OCI-LY7 (cell line): Measurements from ENCODE around the gene SLC25A46. TPM values are rescaled to one million over a fixed set of nuclear protein-coding genes. Genes with fewer than 3 reads are reported as not detected.
A peak's percentile ranks its signal among the peaks of the same experiment; 100 is the strongest.

Experiments
- BruUV-seq: library from RNA; stranded (reverse); fragments of 400-500 nt; replicated peaks from 2 replicates; lab custom pipeline; 2021; lab: Mats Ljungman, UMichigan
- CTCF ChIA-PET: fragments of 300-600 bp; sonication (Branson Sonifier 250); formaldehyde crosslinking; loops from one replicate; lab custom pipeline; 2022; ENCODE audit warnings: antibody characterized with exemption; ENCODE audit not compliant: unreplicated experiment; lab: Charles Lee
- POLR2A ChIA-PET: fragments of 300-600 bp; sonication (Branson Sonifier 250); formaldehyde crosslinking; loops from one replicate; lab custom pipeline; 2022; ENCODE audit warnings: antibody characterized with exemption; lab: Charles Lee
- DNase-seq: peaks from one replicate; pipeline ENCODE4 v3.0.0-alpha.2; 2015; ENCODE audit warnings: low spot score
- H2AFZ ChIP-seq: fragments of 200-600 bp; sonication (generic), shearing (Covaris generic); 2 replicates; pipeline ENCODE4 v1.6.1; 2014; ENCODE audit warnings: mild to moderate bottlenecking, antibody characterized with exemption, low read length, moderate library complexity
- H3K27ac ChIP-seq: fragments of 200-600 bp; sonication (generic); 2 replicates; pipeline ENCODE4 v1.5.1; 2014; ENCODE audit warnings: mixed run types, low read depth, mild to moderate bottlenecking, moderate library complexity, low read length, inconsistent platforms; ENCODE audit not compliant: poor library complexity, severe bottlenecking
- H3K36me3 ChIP-seq: fragments of 200-600 bp; sonication (generic); 2 replicates; pipeline ENCODE4 v1.6.1; 2014; ENCODE audit warnings: mild to moderate bottlenecking, antibody characterized with exemption, low read length, moderate library complexity, mixed read lengths; ENCODE audit not compliant: insufficient read depth
- H3K4me1 ChIP-seq: fragments of 200-600 bp; sonication (generic); 2 replicates; pipeline ENCODE4 v1.5.1; 2014; ENCODE audit warnings: mild to moderate bottlenecking, low read length; ENCODE audit not compliant: insufficient read depth, poor library complexity, severe bottlenecking
- H3K4me2 ChIP-seq: fragments of 200-600 bp; sonication (generic); 2 replicates; pipeline ENCODE4 v1.6.1; 2014; ENCODE audit warnings: mild to moderate bottlenecking, low read length
- H3K4me3 ChIP-seq: fragments of 200-600 bp; sonication (generic); 2 replicates; pipeline ENCODE4 v1.5.1; 2014; ENCODE audit warnings: mild to moderate bottlenecking, low read depth, low read length; ENCODE audit not compliant: poor library complexity, severe bottlenecking
- H3K79me2 ChIP-seq: fragments of 200-600 bp; sonication (generic); 2 replicates; pipeline ENCODE4 v1.6.1; 2016; ENCODE audit warnings: low read depth, mild to moderate bottlenecking, low read length, moderate library complexity, mixed read lengths; ENCODE audit not compliant: insufficient read depth
- H3K9me2 ChIP-seq: fragments of 200-600 bp; sonication (generic); 2 replicates; pipeline ENCODE4 v1.6.1; 2016; ENCODE audit warnings: mild to moderate bottlenecking, low read length, mixed read lengths; ENCODE audit not compliant: insufficient read depth
- H3K9me3 ChIP-seq: fragments of 200-600 bp; sonication (generic); 2 replicates; pipeline ENCODE4 v1.6.1; 2014; ENCODE audit warnings: mild to moderate bottlenecking, mixed run types, low read length, mixed read lengths
- H4K20me1 ChIP-seq: fragments of 200-600 bp; sonication (generic); 2 replicates; pipeline ENCODE4 v1.6.1; 2014; ENCODE audit warnings: mild to moderate bottlenecking, antibody characterized with exemption, low read length, moderate library complexity, mixed read lengths; ENCODE audit not compliant: insufficient read depth
- EZH2phosphoT487 ChIP-seq: fragments of 200-600 bp; sonication (generic); IDR thresholded peaks from 2 replicates; pipeline ENCODE4 v1.6.1; 2018; ENCODE audit warnings: low read depth, borderline replicate concordance, mild to moderate bottlenecking, mixed run types, antibody characterized with exemption, low read length, moderate library complexity, mixed read lengths
- intact Hi-C: fragments of 100-400 bp; cut with micrococcal nuclease; formaldehyde crosslinking; loops from one replicate; pipeline ENCODE4 v1.10.0; 2022; ENCODE audit not compliant: unreplicated experiment
- total RNA-seq, 2 experiments: library from RNA; depleted of rRNA in 1 of 2; stranded (reverse); fragments of >200 nt in 1 of 2; shearing (Covaris generic) in 1 of 2; gene quantifications; 2 replicates each; pipeline ENCODE4 v1.2.3, GENCODE V29; 2014 to 2022
- TF ChIP-seq, protein P1 (sequence below): fragments of 200-600 bp; sonication (generic); conservative IDR thresholded peaks from 2 replicates; pipeline ENCODE4 v1.5.1; 2014; ENCODE audit warnings: mild to moderate bottlenecking, antibody characterized with exemption, low read length, moderate library complexity, mixed read lengths

Gene SLC25A46
- total RNA-seq, 2 experiments from 2014 or later = 37.8 to 49.2 TPM

DNA sequence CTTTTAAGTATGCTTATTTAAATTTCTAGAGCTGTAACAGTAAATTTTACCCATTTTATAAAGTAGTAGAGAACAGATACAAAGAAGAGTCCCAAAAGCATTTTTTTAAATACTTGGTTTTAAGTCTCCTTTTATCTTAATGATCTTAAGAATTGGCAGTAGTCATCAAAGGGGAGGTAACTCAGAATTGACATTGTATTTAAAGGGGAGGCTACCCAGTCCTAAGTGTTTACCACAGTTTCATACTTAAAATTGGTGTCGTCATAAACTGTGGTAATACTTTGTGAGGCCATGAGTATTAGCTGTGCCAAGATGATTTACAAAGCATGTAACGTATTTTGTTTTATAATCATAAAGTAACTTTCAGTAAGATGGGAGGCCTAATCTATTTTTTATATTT lies 14.8 kb downstream of the SLC25A46 start:
- Histone ChIP-seq H2AFZ (no peak overlapping the region), H3K9me2 (no peaks in the 10 kb centered on the region), H3K36me3 (peaks cover 85% of the 10 kb centered on the region), H3K27ac (no peak overlapping the region), H3K9me3 (no peaks in the 10 kb centered on the region), H4K20me1 (no peaks in the 10 kb centered on the region), H3K79me2 (no peaks in the 10 kb centered on the region), H3K4me2 (no peak overlapping the region), H3K4me3 (no peak overlapping the region), H3K4me1 (peaks cover 7% of the 10 kb centered on the region)
- BruUV-seq = no TSS peak
- TF ChIP-seq, protein P1, sequence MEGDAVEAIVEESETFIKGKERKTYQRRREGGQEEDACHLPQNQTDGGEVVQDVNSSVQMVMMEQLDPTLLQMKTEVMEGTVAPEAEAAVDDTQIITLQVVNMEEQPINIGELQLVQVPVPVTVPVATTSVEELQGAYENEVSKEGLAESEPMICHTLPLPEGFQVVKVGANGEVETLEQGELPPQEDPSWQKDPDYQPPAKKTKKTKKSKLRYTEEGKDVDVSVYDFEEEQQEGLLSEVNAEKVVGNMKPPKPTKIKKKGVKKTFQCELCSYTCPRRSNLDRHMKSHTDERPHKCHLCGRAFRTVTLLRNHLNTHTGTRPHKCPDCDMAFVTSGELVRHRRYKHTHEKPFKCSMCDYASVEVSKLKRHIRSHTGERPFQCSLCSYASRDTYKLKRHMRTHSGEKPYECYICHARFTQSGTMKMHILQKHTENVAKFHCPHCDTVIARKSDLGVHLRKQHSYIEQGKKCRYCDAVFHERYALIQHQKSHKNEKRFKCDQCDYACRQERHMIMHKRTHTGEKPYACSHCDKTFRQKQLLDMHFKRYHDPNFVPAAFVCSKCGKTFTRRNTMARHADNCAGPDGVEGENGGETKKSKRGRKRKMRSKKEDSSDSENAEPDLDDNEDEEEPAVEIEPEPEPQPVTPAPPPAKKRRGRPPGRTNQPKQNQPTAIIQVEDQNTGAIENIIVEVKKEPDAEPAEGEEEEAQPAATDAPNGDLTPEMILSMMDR = no peak
- TF ChIP-seq EZH2phosphoT487 = no peak
- POLR2A ChIA-PET = interaction anchor here (0.6 to 1.3 kb wide), 4 partner anchors 12 to 477 kb away, joined by 3 to 7 read pairs (median 3); no protein-coding TSS in a partner anchor
- CTCF ChIA-PET = no interaction called here
- intact Hi-C loops = loop anchor here (10.0 kb wide), 3 partner anchors 311 to 1411 kb away; no protein-coding TSS in a partner anchor
- no peak for DNase-seq

DNA sequence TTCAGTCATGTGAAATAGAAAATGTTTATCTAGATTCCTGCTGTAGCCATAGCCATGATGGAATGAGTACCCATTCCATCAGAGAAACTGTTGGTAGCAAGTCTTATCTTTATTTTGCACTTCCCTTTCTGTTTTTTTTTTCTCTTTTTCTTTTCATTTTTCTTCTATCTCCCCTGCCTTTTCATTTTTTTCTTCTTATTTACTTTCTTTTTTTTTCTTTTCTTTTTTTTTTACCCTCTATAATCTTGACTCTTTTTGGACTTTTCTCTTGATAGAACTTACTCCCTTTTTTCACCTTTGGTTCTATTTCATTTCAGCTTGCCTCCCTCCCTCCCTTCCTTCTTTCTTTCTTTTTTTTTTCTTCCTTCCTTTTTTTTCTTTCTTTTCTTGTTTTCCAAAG lies 15.4 kb downstream of the SLC25A46 start:
- ChIA-PET POLR2A (interaction anchor here (0.6 to 1.3 kb wide), 2 partner anchors 13 to 476 kb away, joined by 3 read pairs; no protein-coding TSS in a partner anchor), CTCF (no interaction called here)
- Histone ChIP-seq H3K4me1 (peaks cover 7% of the 10 kb centered on the region), H3K9me3 (no peaks in the 10 kb centered on the region), H4K20me1 (no peaks in the 10 kb centered on the region), H3K4me2 (no peak overlapping the region), H3K4me3 (no peak overlapping the region), H3K27ac (no peak overlapping the region), H3K9me2 (no peaks in the 10 kb centered on the region), H3K79me2 (no peaks in the 10 kb centered on the region), H3K36me3 (peaks cover 85% of the 10 kb centered on the region), H2AFZ (no peak overlapping the region)
- TF ChIP-seq, protein P1 = no peak
- no peak for TF ChIP-seq EZH2phosphoT487
- intact Hi-C loops = loop anchor here (10.0 kb wide), 3 partner anchors 311 to 1411 kb away; no protein-coding TSS in a partner anchor
- no peak for DNase-seq
- BruUV-seq = no TSS peak

DNA sequence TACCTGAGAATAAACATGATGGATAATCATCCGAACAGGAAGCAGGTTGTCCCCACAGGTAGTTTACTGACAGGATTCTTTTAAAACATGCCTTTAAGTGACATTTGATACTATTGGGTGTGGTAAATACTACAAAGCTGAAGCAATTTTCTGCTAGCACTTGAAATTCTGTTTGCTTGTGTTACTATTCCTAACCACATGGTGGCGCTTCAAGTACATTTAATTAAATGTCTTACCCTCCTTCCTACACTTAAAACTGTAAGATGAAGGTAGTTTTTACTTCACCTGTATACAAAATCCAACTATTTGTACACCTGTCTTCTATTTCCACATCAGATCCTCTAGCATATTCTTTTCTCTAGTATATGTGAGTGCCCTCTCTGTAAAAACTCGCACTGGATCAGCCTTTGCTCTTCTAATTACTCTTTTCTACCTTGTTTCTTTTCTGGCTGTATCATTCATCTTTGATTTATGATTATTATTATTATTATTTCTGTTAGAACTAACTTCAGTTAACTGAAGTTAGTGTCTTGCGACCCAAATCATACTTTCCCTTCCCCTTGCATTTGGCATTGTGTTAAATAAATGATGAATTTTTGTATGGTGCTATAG lies 18.4 kb downstream of the SLC25A46 start:
- Histone ChIP-seq H4K20me1 (no peaks in the 10 kb centered on the region), H3K36me3 (peaks cover 87% of the 10 kb centered on the region), H3K4me1 (peaks cover 3% of the 10 kb centered on the region), H3K4me2 (no peak overlapping the region), H3K4me3 (no peak overlapping the region), H3K79me2 (no peaks in the 10 kb centered on the region), H3K27ac (no peak overlapping the region), H3K9me3 (no peaks in the 10 kb centered on the region), H3K9me2 (no peaks in the 10 kb centered on the region), H2AFZ (no peak overlapping the region)
- peak; percentile 61 for DNase-seq
- ChIA-PET POLR2A (no interaction called here), CTCF (no interaction called here)
- BruUV-seq = no TSS peak
- TF ChIP-seq, protein P1 = peak; percentile 91
- no peak for TF ChIP-seq EZH2phosphoT487
- intact Hi-C loops = loop anchor here (10.0 kb wide), 3 partner anchors 308 to 1408 kb away; no protein-coding TSS in a partner anchor
